ENCODE results near the gene AAMP.

AAMP gene

GRCh38 chr2:218218268-218219185 lies 51.4 kb downstream of the AAMP start:
- peak; percentile 39 to 50 for ATAC-seq

GRCh38 chr2:218217360-218218267 lies 52.3 kb downstream of the AAMP start:
- peak; percentile 59 to 71 for ATAC-seq

GRCh38 chr2:218216674-218217359 lies 53.1 kb downstream of the AAMP start, which contains the start of gene ARPC2:
ARPC2 (plus strand) TSS chr2:218217189; CDS start chr2:218217471, 282 bp downstream.
- ATAC-seq: peak; percentile 70 to 72

- no peak for ATAC-seq
These were observed 53.6 kb downstream of the AAMP start for GRCh38 chr2:218216336-218216673.

Measured in activated CD4-positive, CD25-positive, alpha-beta regulatory T cell treated with anti-CD3 and anti-CD28 coated beads, Interleukin-2, amount 50 U/mL, for 24 hours (primary cell).